Ectodermal cell (in vitro differentiated cells): ENCODE results near the gene SOX11.

Source experiments
- H3K27ac ChIP-seq: 2 replicates; pipeline ENCODE4 v1.7.0; 2013; ENCODE audit warnings: mild to moderate bottlenecking, low read depth, low read length; ENCODE audit not compliant: insufficient read depth, poor library complexity, severe bottlenecking
- H3K27me3 ChIP-seq: 2 replicates; pipeline ENCODE4 v1.7.0; 2013; ENCODE audit warnings: mild to moderate bottlenecking, low read length; ENCODE audit not compliant: insufficient read depth, control insufficient read depth, poor library complexity, severe bottlenecking
- H3K36me3 ChIP-seq: one replicate; pipeline ENCODE4 v1.7.0; 2013; ENCODE audit warnings: low read length; ENCODE audit not compliant: control insufficient read depth, insufficient read depth
- H3K4me1 ChIP-seq: one replicate; pipeline ENCODE4 v1.7.0; 2013; ENCODE audit warnings: low read length; ENCODE audit not compliant: control insufficient read depth, insufficient read depth
- H3K4me3 ChIP-seq: 2 replicates; pipeline ENCODE4 v1.7.0; 2013; ENCODE audit warnings: low read depth, low read length, control low read depth; ENCODE audit not compliant: insufficient read depth
- H3K9me3 ChIP-seq: 2 replicates; pipeline ENCODE4 v1.7.0; 2013; ENCODE audit warnings: mild to moderate bottlenecking, low read length, moderate library complexity; ENCODE audit not compliant: control insufficient read depth
- WGBS, 2 experiments: methylation state at CpG; one replicate each; pipeline ENCODE4 v1.1.7; 2013; ENCODE audit warnings: missing lambda C conversion rate in 2 of 2; 5-methylcytosine and 5-hydroxymethylcytosine counted together

Gene SOX11

GRCh38 chr2:5668682-5669250, 23.4 kb upstream of the SOX11 start:
- 77 to 81% methylated on average over 8 of the region's 8 CpGs for WGBS, 2 experiments
- Histone ChIP-seq H3K27ac (no peak overlapping the region), H3K9me3 (no peaks in the 10 kb centered on the region), H3K4me1 (peaks cover 4% of the 10 kb centered on the region), H3K36me3 (no peaks in the 10 kb centered on the region), H3K27me3 (peaks cover 12% of the 10 kb centered on the region), H3K4me3 (no peak overlapping the region)

GRCh38 chr2:5672749-5673144, 19.4 kb upstream of the SOX11 start:
- H3K27me3 ChIP-seq, result peaks cover 33% of the 10 kb centered on the region
- no peaks in the 10 kb centered on the region for H3K9me3 ChIP-seq
- H3K36me3 ChIP-seq, result no peaks in the 10 kb centered on the region
- H3K4me1 ChIP-seq, result peaks cover 14% of the 10 kb centered on the region
- H3K27ac ChIP-seq, result no peak overlapping the region
- WGBS, 2 experiments, result 78 to 79% methylated on average over 15 of the region's 15 CpGs
- H3K4me3 ChIP-seq, result peak overlapping the region; percentile 48

GRCh38 chr2:5673145-5674025, 18.8 kb upstream of the SOX11 start:
- Histone ChIP-seq H3K36me3 (no peaks in the 10 kb centered on the region), H3K27ac (no peak overlapping the region), H3K4me1 (peaks cover 14% of the 10 kb centered on the region), H3K4me3 (peak overlapping the region; percentile 48), H3K9me3 (no peaks in the 10 kb centered on the region), H3K27me3 (peaks cover 33% of the 10 kb centered on the region)
- WGBS, 2 experiments, result 6 to 7% methylated on average over 58 of the region's 58 CpGs

GRCh38 chr2:5674026-5674340, 18.2 kb upstream of the SOX11 start:
- peaks cover 33% of the 10 kb centered on the region for H3K27me3 ChIP-seq
- peaks cover 14% of the 10 kb centered on the region for H3K4me1 ChIP-seq
- no peaks in the 10 kb centered on the region for H3K9me3 ChIP-seq
- H3K36me3 ChIP-seq, result no peaks in the 10 kb centered on the region
- peak overlapping the region; percentile 48 for H3K4me3 ChIP-seq
- H3K27ac ChIP-seq, result no peak overlapping the region
- WGBS, 2 experiments, result 8 to 9% methylated on average over 2 of the region's 2 CpGs

- Histone ChIP-seq H3K36me3 (no peaks in the 10 kb centered on the region), H3K9me3 (no peaks in the 10 kb centered on the region), H3K27ac (no peak overlapping the region), H3K27me3 (peaks cover 33% of the 10 kb centered on the region), H3K4me3 (no peak overlapping the region), H3K4me1 (peaks cover 14% of the 10 kb centered on the region)
- WGBS, 2 experiments, result 94 to 96% methylated on average over 2 of the region's 2 CpGs
Measured at GRCh38 chr2:5677133-5677532, 15.1 kb upstream of the SOX11 start.

- Histone ChIP-seq H3K27me3 (no peaks in the 10 kb centered on the region), H3K9me3 (no peaks in the 10 kb centered on the region), H3K36me3 (no peaks in the 10 kb centered on the region), H3K27ac (no peak overlapping the region), H3K4me3 (no peak overlapping the region), H3K4me1 (peaks cover 6% of the 10 kb centered on the region)
- whole genome bisulfite sequencing, 2 experiments, result 94 to 95% methylated on average over 6 of the region's 6 CpGs
Measured at GRCh38 chr2:5683471-5683870, 8.7 kb upstream of the SOX11 start.

GRCh38 chr2:5685225-5685624, 7.0 kb upstream of the SOX11 start:
- Histone ChIP-seq H3K27ac (no peak overlapping the region), H3K27me3 (no peaks in the 10 kb centered on the region), H3K4me3 (no peak overlapping the region), H3K9me3 (no peaks in the 10 kb centered on the region), H3K36me3 (no peaks in the 10 kb centered on the region), H3K4me1 (peaks cover 6% of the 10 kb centered on the region)
- WGBS, 2 experiments, result 91 to 92% methylated on average over 9 of the region's 9 CpGs

- no peaks in the 10 kb centered on the region for H3K9me3 ChIP-seq
- 95 to 96% methylated on average over 1 of the region's 1 CpG for WGBS, 2 experiments
- no peak overlapping the region for H3K27ac ChIP-seq
- no peaks in the 10 kb centered on the region for H3K27me3 ChIP-seq
- peaks cover 6% of the 10 kb centered on the region for H3K4me1 ChIP-seq
- no peak overlapping the region for H3K4me3 ChIP-seq
- no peaks in the 10 kb centered on the region for H3K36me3 ChIP-seq
Measured at GRCh38 chr2:5686068-5686467, 6.1 kb upstream of the SOX11 start.

GRCh38 chr2:5686536-5686935, 5.6 kb upstream of the SOX11 start:
- H3K4me1 ChIP-seq, result peaks cover 6% of the 10 kb centered on the region
- WGBS, 2 experiments, result 97% methylated on average over 1 to 5 of the region's 5 CpGs
- no peak overlapping the region for H3K4me3 ChIP-seq

GRCh38 chr2:5689750-5690149, 2.4 kb upstream of the SOX11 start:
- WGBS, 2 experiments, result 57 to 61% methylated on average over 8 of the region's 8 CpGs
- H3K4me1 ChIP-seq, result peaks cover 6% of the 10 kb centered on the region
- peak overlapping the region; percentile 98 for H3K4me3 ChIP-seq
- H3K36me3 ChIP-seq, result no peaks in the 10 kb centered on the region
- H3K27me3 ChIP-seq, result no peaks in the 10 kb centered on the region
- H3K27ac ChIP-seq, result no peak overlapping the region
- H3K9me3 ChIP-seq, result no peaks in the 10 kb centered on the region

More at GRCh38 chr2:5686536-5686935, 5.6 kb upstream of the SOX11 start:
- no peaks in the 10 kb centered on the region for H3K36me3 ChIP-seq
- H3K9me3 ChIP-seq, result no peaks in the 10 kb centered on the region
- no peak overlapping the region for H3K27ac ChIP-seq
- H3K27me3 ChIP-seq, result no peaks in the 10 kb centered on the region
